Activated B cell treated with CpG ODN at 0.5 μM for 24 hours (primary cell): ENCODE data around the gene ALDH18A1. TPM values are rescaled to one million over a fixed set of nuclear protein-coding genes. Genes with fewer than 3 reads are reported as not detected.
A peak's percentile ranks its signal among the peaks of the same experiment; 100 is the strongest.

Experiments
- ATAC-seq: fragments of 200-7000 bp; cut with Tn5 transposase; one replicate; pipeline ENCODE4 v1.10.0; 2021; ENCODE audit warnings: low read depth, mild to moderate bottlenecking, moderate library complexity
- CTCF ChIA-PET: fragments of 350-600 bp; sonication (Branson Sonifier 250); formaldehyde crosslinking; loops from one replicate; lab custom pipeline; 2021; ENCODE audit warnings: antibody characterized with exemption; lab: Charles Lee
- POLR2A ChIA-PET: fragments of 350-600 bp; sonication (Branson Sonifier 250); formaldehyde crosslinking; loops from one replicate; lab custom pipeline; 2021; ENCODE audit warnings: antibody characterized with exemption; lab: Charles Lee
- DNase-seq: peaks from one replicate; pipeline ENCODE4 v3.0.0; 2022
- H3K27ac Mint-ChIP-seq: one replicate; pipeline ENCODE4 v1.8.0; 2020; ENCODE audit warnings: mixed read lengths
- H3K27me3 Mint-ChIP-seq: one replicate; pipeline ENCODE4 v1.8.0; 2021; ENCODE audit warnings: mixed read lengths
- H3K36me3 Mint-ChIP-seq: one replicate; pipeline ENCODE4 v1.8.0; 2021; ENCODE audit warnings: low read depth, mixed read lengths
- H3K4me1 Mint-ChIP-seq: one replicate; pipeline ENCODE4 v1.8.0; 2021; ENCODE audit warnings: mixed read lengths
- H3K4me3 Mint-ChIP-seq: one replicate; pipeline ENCODE4 v1.8.0; 2020; ENCODE audit warnings: mild to moderate bottlenecking, mixed read lengths
- H3K9me3 Mint-ChIP-seq: one replicate; pipeline ENCODE4 v1.8.0; 2020; ENCODE audit warnings: mixed read lengths
- intact Hi-C: fragments of 100-400 bp; cut with micrococcal nuclease; formaldehyde crosslinking; loops from one replicate; pipeline ENCODE4 v1.15.1; 2024
- total RNA-seq: library from RNA; stranded (reverse); gene quantifications from 2 replicates; pipeline ENCODE4 v1.2.3, GENCODE V29; 2022
- TF ChIP-seq, protein P1 (sequence below): fragments of 200-600 bp; IDR thresholded peaks from one replicate; pipeline ENCODE4 v1.8.0; 2022; ENCODE audit warnings: antibody characterized with exemption, mild to moderate bottlenecking

ALDH18A1 gene
- total RNA-seq, 1 donor from 2014 or later: 45.9 TPM

DNA sequence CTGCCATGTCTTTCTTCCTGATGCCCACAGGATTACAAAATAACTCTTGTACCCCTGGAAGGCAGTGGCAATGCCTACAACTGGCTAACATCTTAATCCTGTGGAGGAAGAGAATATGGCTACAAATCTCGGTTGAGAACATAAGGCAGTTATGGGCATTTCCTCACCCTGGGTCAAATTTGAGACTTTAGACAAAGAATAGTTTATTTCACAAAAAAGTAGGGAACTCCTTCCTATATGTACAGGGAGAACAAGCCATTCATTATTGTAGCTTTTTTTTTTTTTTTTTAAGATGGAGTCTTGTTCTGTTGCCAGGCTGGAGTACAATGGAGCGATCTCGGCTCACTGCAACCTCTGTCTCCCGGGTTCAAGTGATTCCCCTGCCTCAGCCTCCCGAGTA is 2.6 kb downstream of the ALDH18A1 start:
- H3K9me3 Mint-ChIP-seq: peaks cover 3% of the 10 kb centered on the region
- ChIA-PET CTCF (interaction anchor here (1.0 kb wide), 1 partner anchor 40 kb away, joined by 3 read pairs; the partner anchor contains the start of gene TCTN3), POLR2A (interaction anchor here (0.6 kb wide), 1 partner anchor 617 kb away, joined by 3 read pairs; no protein-coding TSS in a partner anchor)
- H3K4me3 Mint-ChIP-seq: no peak overlapping the region
- TF ChIP-seq, protein P1, sequence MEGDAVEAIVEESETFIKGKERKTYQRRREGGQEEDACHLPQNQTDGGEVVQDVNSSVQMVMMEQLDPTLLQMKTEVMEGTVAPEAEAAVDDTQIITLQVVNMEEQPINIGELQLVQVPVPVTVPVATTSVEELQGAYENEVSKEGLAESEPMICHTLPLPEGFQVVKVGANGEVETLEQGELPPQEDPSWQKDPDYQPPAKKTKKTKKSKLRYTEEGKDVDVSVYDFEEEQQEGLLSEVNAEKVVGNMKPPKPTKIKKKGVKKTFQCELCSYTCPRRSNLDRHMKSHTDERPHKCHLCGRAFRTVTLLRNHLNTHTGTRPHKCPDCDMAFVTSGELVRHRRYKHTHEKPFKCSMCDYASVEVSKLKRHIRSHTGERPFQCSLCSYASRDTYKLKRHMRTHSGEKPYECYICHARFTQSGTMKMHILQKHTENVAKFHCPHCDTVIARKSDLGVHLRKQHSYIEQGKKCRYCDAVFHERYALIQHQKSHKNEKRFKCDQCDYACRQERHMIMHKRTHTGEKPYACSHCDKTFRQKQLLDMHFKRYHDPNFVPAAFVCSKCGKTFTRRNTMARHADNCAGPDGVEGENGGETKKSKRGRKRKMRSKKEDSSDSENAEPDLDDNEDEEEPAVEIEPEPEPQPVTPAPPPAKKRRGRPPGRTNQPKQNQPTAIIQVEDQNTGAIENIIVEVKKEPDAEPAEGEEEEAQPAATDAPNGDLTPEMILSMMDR: no peak
- DNase-seq (no peak), ATAC-seq (no peak)
- intact Hi-C loops: loop anchor here (10.0 kb wide), 1 partner anchor 391 kb away; the partner anchor contains the start of gene CCNJ
- peak overlapping the region; percentile 31 for H3K27ac Mint-ChIP-seq
- H3K4me1 Mint-ChIP-seq: peaks cover 33% of the 10 kb centered on the region
- H3K27me3 Mint-ChIP-seq: no peaks in the 10 kb centered on the region
- peaks cover 44% of the 10 kb centered on the region for H3K36me3 Mint-ChIP-seq

DNA sequence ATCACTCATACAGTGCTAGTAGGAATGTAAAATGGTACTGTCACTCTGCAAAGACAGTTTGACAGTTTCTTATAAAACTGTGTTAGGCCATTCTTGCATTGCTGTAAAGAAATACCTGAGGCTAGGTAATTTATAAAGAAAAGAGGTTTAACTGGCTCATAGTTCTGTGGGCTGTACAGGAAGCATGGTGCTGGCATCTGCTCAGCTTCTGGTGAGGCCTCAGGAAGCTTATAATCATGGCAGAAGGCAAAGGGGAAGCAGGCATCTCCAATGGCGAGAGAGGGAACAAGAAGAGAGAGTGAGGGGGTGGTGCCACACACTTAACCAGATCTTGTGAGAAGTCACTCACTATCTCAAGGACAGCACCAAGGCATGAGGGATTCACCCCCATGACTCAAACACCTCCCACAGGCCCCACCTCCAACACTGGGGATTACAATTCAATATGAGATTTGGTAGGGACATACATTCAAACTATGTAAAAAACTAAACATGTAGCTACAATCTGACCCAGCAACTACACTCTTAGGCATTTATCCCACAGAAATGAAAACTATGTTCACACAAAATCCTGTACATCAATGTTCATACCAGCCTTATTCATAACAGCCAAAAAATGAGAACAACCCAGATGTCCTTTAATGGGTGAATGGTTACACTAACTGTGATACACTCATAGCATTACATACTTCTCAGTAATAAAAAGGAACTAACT is 5.0 kb downstream of the ALDH18A1 start:
- TF ChIP-seq, protein P1: no peak
- H3K27ac Mint-ChIP-seq: no peak overlapping the region
- CTCF ChIA-PET: interaction anchor here (0.6 to 1.1 kb wide), 2 partner anchors 105 to 214 kb away, joined by 3 to 4 read pairs; partner anchors contain the start of gene ENTPD1

DNA sequence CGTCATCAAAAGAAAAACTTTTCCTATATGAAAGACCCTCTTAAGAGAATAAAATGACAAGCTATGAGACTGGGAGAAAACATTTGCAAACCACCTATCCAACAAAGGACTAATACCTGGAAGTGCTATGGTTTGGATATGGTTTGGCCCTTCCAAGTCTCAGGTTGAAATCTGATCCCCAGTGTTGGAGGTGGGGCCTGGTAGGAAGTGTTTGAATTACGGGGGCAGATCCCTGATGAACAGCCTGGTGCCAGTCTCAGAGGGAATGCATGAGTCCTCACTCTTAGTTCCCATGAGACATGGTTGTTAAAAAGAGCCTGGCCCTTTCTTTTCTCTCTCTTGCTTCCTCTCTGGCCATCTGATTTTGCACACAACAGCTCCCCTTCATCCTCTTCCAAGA is 6.3 kb downstream of the ALDH18A1 start:
- Mint-ChIP-seq H3K4me3 (no peak overlapping the region), H3K27ac (no peak overlapping the region), H3K9me3 (peaks cover 3% of the 10 kb centered on the region), H3K4me1 (peaks cover 20% of the 10 kb centered on the region), H3K36me3 (peaks cover 75% of the 10 kb centered on the region), H3K27me3 (no peaks in the 10 kb centered on the region)
- CTCF ChIA-PET: no interaction called here
- POLR2A ChIA-PET: no interaction called here
- no peak for DNase-seq
- no peak for ATAC-seq
- TF ChIP-seq, protein P1: no peak
- intact Hi-C loops: loop anchor here (10.0 kb wide), 1 partner anchor 395 kb away; the partner anchor contains the start of gene CCNJ

More for the DNA sequence above, 5.0 kb downstream of the ALDH18A1 start:
- H3K36me3 Mint-ChIP-seq: peaks cover 65% of the 10 kb centered on the region
- intact Hi-C loops: loop anchor here (10.0 kb wide), 1 partner anchor 393 kb away; the partner anchor contains the start of gene CCNJ
- no peak overlapping the region for H3K4me3 Mint-ChIP-seq
- no peak for ATAC-seq
- no peaks in the 10 kb centered on the region for H3K27me3 Mint-ChIP-seq
- no peak for DNase-seq
- POLR2A ChIA-PET: no interaction called here
- H3K4me1 Mint-ChIP-seq: peaks cover 28% of the 10 kb centered on the region
- H3K9me3 Mint-ChIP-seq: peaks cover 3% of the 10 kb centered on the region

DNA sequence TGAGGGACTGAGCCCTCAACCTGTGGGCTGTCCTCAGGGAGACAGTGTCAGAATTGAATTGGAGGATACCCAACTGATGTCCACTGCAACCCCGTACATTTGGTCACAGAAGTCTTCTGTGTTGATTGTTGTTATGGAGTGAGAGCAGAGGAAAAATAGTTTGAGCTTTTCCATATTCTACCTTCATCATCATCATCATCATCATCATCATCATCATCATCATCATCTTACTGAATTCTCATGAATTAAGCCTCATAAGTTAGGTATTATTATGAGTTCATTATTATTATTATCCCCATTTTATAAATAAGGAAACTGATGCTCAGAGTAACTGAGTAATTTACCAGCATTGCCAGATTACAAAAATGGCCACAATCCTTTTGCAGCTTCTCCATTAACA is 8.4 kb downstream of the ALDH18A1 start:
- intact Hi-C loops: no loop called here

DNA sequence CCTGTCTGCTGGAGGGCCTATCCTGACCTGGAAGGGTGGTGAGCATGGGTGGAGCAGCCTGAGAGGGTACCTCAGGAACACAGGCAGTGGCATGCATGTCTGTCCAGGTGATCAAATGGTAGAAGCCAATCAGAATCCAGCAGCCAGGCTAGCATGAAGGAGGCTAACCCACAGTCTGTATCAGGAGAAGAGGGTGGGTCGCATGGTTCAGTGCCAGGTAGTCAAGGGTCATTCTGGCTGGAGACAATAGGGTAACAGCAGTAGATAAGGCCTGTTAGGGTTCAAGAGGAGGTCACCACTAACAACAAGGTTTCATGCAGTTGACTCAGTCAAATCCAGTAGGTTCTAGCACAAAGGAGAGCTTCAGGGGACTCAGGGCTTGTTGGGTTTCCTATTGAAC is 10.4 kb downstream of the ALDH18A1 start:
- ATAC-seq: no peak
- peaks cover 2% of the 10 kb centered on the region for H3K4me1 Mint-ChIP-seq
- no peak overlapping the region for H3K4me3 Mint-ChIP-seq
- no peak overlapping the region for H3K27ac Mint-ChIP-seq
- intact Hi-C loops: no loop called here
- H3K36me3 Mint-ChIP-seq: peaks cover 73% of the 10 kb centered on the region
- H3K27me3 Mint-ChIP-seq: no peaks in the 10 kb centered on the region
- DNase-seq: no peak
- TF ChIP-seq, protein P1: no peak
- H3K9me3 Mint-ChIP-seq: no peaks in the 10 kb centered on the region
- ChIA-PET CTCF (no interaction called here), POLR2A (no interaction called here)

More for the DNA sequence above, 8.4 kb downstream of the ALDH18A1 start:
- Mint-ChIP-seq H3K4me3 (no peak overlapping the region), H3K9me3 (peaks cover 3% of the 10 kb centered on the region), H3K27ac (no peak overlapping the region), H3K36me3 (peaks cover 81% of the 10 kb centered on the region), H3K4me1 (peaks cover 9% of the 10 kb centered on the region), H3K27me3 (no peaks in the 10 kb centered on the region)
- no peak for ATAC-seq
- TF ChIP-seq, protein P1: no peak
- DNase-seq: no peak
- ChIA-PET POLR2A (no interaction called here), CTCF (interaction anchor here (0.6 kb wide), 1 partner anchor 274 kb away, joined by 3 read pairs; no protein-coding TSS in a partner anchor)
